ENCODE measurements around the gene DCAF15. TPM values are rescaled to one million over a fixed set of nuclear protein-coding genes. Genes with fewer than 3 reads are reported as not detected.
A peak's percentile ranks its signal among the peaks of the same experiment; 100 is the strongest.
"Not testable (repeated sequence)": the region's sequence is repeated elsewhere in the genome, so short reads cannot be mapped to it uniquely, and the experiment has no call there.

The DCAF15 gene
- total RNA-seq, 1 donor = 13.4 TPM

- DNase-seq (ENCODE audit: low read depth) = peak; percentile 53
- no peak for TF ChIP-seq CTCF (IDR thresholded peaks at IDR 0.05; ENCODE audit: insufficient read depth, low read depth, low read length)
Observed at GRCh38 chr19:13920940-13921747, 31.2 kb upstream of the DCAF15 start.

GRCh38 chr19:13922118-13922517 is 30.2 kb upstream of the DCAF15 start:
- DNase-seq (ENCODE audit: low read depth); H3K4me3 ChIP-seq (ENCODE audit: low read depth, low read length): not testable (repeated sequence)

More at GRCh38 chr19:13920940-13921747, 31.2 kb upstream of the DCAF15 start:
- H3K4me3 ChIP-seq (ENCODE audit: low read depth, low read length) = no peak overlapping the region

GRCh38 chr19:13923194-13923987 is 28.9 kb upstream of the DCAF15 start:
- no peak overlapping the region for H3K4me3 ChIP-seq (ENCODE audit: low read depth, low read length)
- DNase-seq (ENCODE audit: low read depth) = no peak
- TF ChIP-seq CTCF (IDR thresholded peaks at IDR 0.05; ENCODE audit: insufficient read depth, low read depth, low read length) = no peak

GRCh38 chr19:13926010-13926409 is 26.3 kb upstream of the DCAF15 start:
- DNase-seq (ENCODE audit: low read depth) = no peak
- H3K4me3 ChIP-seq (ENCODE audit: low read depth, low read length) = no peak overlapping the region
- no peak for TF ChIP-seq CTCF (IDR thresholded peaks at IDR 0.05; ENCODE audit: insufficient read depth, low read depth, low read length)

- H3K4me3 ChIP-seq (ENCODE audit: low read depth, low read length) = no peak overlapping the region
- TF ChIP-seq CTCF (IDR thresholded peaks at IDR 0.05; ENCODE audit: insufficient read depth, low read depth, low read length) = no peak
- no peak for DNase-seq (ENCODE audit: low read depth)
Observed at GRCh38 chr19:13926715-13927114, 25.6 kb upstream of the DCAF15 start.

GRCh38 chr19:13929340-13929739 is 23.0 kb upstream of the DCAF15 start:
- no peak for DNase-seq (ENCODE audit: low read depth)
- H3K4me3 ChIP-seq (ENCODE audit: low read depth, low read length) = no peak overlapping the region
- no peak for TF ChIP-seq CTCF (IDR thresholded peaks at IDR 0.05; ENCODE audit: insufficient read depth, low read depth, low read length)

- H3K4me3 ChIP-seq (ENCODE audit: low read depth, low read length) = no peak overlapping the region
- no peak for DNase-seq (ENCODE audit: low read depth)
- no peak for TF ChIP-seq CTCF (IDR thresholded peaks at IDR 0.05; ENCODE audit: insufficient read depth, low read depth, low read length)
Observed at GRCh38 chr19:13929956-13930355, 22.4 kb upstream of the DCAF15 start.

All from fibroblast of villous mesenchyme (primary cell).